Keratinocyte (primary cell): Measurements from ENCODE around the gene NT5DC4.

Experiments used
- EZH2 ChIP-seq: IDR thresholded peaks from one replicate; pipeline ENCODE4 v1.6.1; 2012; ENCODE audit warnings: inconsistent platforms, mild to moderate bottlenecking, low read length, moderate library complexity
- TF ChIP-seq, protein P1 (sequence below), 3 experiments: IDR thresholded peaks in 1 of 3; conservative IDR thresholded peaks in 1 of 3; optimal IDR thresholded peaks in 1 of 3; 2 replicates in 2 of 3; 3 replicates in 1 of 3; pipeline versions ENCODE3 to v1.5.1; 2011; ENCODE audit warnings: low read length in 3 of 3, mild to moderate bottlenecking in 3 of 3, moderate library complexity in 2 of 3, control low read depth in 1 of 3, inconsistent platforms in 1 of 3; ENCODE audit not compliant: insufficient read depth in 2 of 3; ENCODE audit errors: extremely low read depth in 1 of 3

DNA sequence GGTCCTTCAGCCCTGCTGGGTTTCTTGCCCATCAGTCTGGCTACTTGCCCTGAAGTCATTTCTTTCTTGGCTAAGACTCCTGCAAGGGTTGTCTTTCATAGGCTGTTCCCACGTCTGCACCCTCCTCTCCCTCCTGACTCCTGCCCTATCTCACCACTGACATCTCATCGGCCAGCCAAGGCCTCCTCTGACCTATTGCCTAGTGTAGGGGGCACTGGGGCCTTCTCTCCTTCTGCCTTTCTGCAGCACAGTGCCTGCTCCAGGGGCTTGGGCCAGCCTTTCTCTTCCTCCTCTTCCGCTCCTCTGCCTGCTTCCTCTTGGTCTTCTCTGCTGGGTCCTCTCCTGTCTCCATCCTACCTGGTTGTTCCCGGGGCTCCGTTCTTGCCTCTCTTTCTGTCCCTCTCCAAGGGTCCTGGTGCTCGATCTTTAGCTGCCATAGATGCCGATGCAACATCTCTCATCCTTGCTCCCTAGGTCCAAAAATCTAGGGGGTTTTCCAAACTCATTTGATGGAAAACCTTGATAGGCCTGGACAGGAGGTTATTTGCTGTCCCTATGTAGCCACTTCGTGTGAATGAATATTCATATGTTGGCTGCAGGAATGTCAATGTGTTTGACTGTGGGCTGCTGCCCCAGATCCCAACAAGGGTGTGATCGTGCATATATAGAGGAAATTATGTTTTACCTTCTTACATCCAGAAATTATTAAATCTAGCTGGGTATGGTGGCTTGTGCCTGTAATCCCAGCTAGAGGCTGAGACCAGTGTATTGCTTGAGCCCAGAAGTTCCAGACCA lies 9.7 kb upstream of the NT5DC4 start:
- TF ChIP-seq, protein P1, sequence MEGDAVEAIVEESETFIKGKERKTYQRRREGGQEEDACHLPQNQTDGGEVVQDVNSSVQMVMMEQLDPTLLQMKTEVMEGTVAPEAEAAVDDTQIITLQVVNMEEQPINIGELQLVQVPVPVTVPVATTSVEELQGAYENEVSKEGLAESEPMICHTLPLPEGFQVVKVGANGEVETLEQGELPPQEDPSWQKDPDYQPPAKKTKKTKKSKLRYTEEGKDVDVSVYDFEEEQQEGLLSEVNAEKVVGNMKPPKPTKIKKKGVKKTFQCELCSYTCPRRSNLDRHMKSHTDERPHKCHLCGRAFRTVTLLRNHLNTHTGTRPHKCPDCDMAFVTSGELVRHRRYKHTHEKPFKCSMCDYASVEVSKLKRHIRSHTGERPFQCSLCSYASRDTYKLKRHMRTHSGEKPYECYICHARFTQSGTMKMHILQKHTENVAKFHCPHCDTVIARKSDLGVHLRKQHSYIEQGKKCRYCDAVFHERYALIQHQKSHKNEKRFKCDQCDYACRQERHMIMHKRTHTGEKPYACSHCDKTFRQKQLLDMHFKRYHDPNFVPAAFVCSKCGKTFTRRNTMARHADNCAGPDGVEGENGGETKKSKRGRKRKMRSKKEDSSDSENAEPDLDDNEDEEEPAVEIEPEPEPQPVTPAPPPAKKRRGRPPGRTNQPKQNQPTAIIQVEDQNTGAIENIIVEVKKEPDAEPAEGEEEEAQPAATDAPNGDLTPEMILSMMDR (optimal IDR thresholded peaks at IDR 0.05 in 1 of 3, IDR thresholded peaks at IDR 0.05 in 1 of 3, conservative IDR thresholded peaks at IDR 0.05 in 1 of 3; ENCODE audit: extremely low read depth in 1 of 3, insufficient read depth in 2 of 3, low read length in 3 of 3): no peak
- TF ChIP-seq EZH2: no peak
